ENCODE results near the gene HHAT.

HHAT gene

DNA sequence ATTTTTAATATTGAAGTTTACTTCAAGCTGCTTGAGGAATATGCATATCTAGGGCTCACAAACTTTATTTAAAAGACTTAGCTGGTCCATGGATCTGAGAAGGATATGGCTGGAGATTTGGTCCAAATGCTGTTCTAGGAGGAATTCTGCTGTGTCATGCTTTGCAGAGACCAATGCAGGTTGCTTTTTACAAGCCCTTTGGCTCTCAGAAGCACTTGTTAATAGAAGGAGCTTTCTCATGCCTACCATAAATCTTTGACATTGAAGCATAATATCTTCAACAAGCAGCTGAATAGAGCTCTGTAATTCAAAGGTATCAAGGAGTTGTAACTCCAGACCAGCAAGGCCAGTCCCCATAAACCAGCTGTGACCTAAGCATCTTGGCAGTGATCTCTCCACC is 299.1 kb downstream of the HHAT start:
- ATAC-seq (ENCODE audit: insufficient read depth, low read depth): no peak
- DNase-seq: no peak
- Histone ChIP-seq H4K20me1 (ENCODE audit: insufficient read depth, low read length) (no peaks in the 10 kb centered on the region), H2AFZ (ENCODE audit: low read depth, low read length) (no peak overlapping the region), H3K4me3 (ENCODE audit: low read depth in 1 of 2, low read length in 2 of 2) (no peak overlapping the region), H3K27ac (ENCODE audit: low read length) (no peak overlapping the region), H3K4me1 (ENCODE audit: insufficient read depth, low read length) (no peaks in the 10 kb centered on the region), H3K27me3 (ENCODE audit: insufficient read depth, low read length, poor library complexity) (no peaks in the 10 kb centered on the region), H3K9me3 (ENCODE audit: insufficient read depth, low read length, severe bottlenecking) (no peaks in the 10 kb centered on the region), H3K36me3 (ENCODE audit: insufficient read depth, low read length) (no peaks in the 10 kb centered on the region), H3K9ac (ENCODE audit: low read depth, low read length) (no peak overlapping the region), H3K4me2 (ENCODE audit: insufficient read depth, low read length) (no peak overlapping the region), H3K79me2 (ENCODE audit: insufficient read depth, low read length) (no peaks in the 10 kb centered on the region)
- TF ChIP-seq, protein P1, sequence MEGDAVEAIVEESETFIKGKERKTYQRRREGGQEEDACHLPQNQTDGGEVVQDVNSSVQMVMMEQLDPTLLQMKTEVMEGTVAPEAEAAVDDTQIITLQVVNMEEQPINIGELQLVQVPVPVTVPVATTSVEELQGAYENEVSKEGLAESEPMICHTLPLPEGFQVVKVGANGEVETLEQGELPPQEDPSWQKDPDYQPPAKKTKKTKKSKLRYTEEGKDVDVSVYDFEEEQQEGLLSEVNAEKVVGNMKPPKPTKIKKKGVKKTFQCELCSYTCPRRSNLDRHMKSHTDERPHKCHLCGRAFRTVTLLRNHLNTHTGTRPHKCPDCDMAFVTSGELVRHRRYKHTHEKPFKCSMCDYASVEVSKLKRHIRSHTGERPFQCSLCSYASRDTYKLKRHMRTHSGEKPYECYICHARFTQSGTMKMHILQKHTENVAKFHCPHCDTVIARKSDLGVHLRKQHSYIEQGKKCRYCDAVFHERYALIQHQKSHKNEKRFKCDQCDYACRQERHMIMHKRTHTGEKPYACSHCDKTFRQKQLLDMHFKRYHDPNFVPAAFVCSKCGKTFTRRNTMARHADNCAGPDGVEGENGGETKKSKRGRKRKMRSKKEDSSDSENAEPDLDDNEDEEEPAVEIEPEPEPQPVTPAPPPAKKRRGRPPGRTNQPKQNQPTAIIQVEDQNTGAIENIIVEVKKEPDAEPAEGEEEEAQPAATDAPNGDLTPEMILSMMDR (IDR thresholded peaks at IDR 0.05; ENCODE audit: borderline replicate concordance, extremely low read depth, low read length, poor library complexity, severe bottlenecking): no peak

DNA sequence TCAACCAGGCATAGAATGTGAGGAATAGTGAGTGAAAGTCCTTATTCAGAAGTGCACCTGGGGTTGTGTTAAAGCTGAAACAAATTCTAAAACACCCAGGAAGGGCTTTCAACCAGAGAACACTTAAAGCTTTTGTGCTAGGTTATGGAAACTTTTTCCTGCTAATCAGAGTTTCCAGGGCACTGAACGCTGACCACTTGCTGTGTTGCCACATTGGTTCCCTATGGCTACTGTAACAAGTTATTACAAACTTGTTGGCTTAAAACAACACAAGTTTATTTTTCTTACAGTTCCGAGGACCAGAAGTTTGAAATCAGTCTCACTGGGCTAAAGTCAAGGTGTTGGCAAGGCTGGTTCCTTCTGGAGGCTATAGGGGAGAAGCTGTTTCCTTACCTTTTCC is 300.6 kb downstream of the HHAT start:
- no peak overlapping the region for H3K9ac ChIP-seq (ENCODE audit: low read depth, low read length)
- no peak for ATAC-seq (ENCODE audit: insufficient read depth, low read depth)

DNA sequence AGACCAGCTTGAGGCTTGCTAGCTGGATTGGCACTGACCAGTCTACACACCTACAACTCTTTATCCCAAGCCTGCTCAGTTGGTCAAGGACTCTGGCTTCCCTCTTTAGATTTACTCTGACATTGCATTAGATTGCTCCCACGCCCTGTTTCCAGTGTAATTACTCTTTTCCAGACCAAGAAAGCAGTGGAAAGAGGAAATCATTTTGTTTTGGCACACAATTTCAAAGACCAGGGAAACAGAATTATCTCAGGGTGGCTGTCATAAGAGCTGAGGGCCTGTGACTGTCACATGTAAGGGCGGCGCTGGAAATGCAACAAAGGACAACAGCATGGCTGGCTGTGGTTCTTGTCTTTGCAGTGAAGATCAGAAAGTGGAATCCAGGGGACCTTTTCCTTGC is 302.7 kb downstream of the HHAT start:
- H3K4me3 ChIP-seq (ENCODE audit: low read depth in 1 of 2, low read length in 2 of 2): no peak overlapping the region
- no peak overlapping the region for H3K27ac ChIP-seq (ENCODE audit: low read length)
- no peaks in the 10 kb centered on the region for H3K27me3 ChIP-seq (ENCODE audit: insufficient read depth, low read length, poor library complexity)
- no peak overlapping the region for H2AFZ ChIP-seq (ENCODE audit: low read depth, low read length)
- no peaks in the 10 kb centered on the region for H3K4me1 ChIP-seq (ENCODE audit: insufficient read depth, low read length)
- no peaks in the 10 kb centered on the region for H3K9me3 ChIP-seq (ENCODE audit: insufficient read depth, low read length, severe bottlenecking)
- no peaks in the 10 kb centered on the region for H4K20me1 ChIP-seq (ENCODE audit: insufficient read depth, low read length)
- ATAC-seq (ENCODE audit: insufficient read depth, low read depth) (no peak), DNase-seq (no peak)
- H3K79me2 ChIP-seq (ENCODE audit: insufficient read depth, low read length): no peaks in the 10 kb centered on the region
- H3K4me2 ChIP-seq (ENCODE audit: insufficient read depth, low read length): no peak overlapping the region
- TF ChIP-seq, protein P1 (IDR thresholded peaks at IDR 0.05; ENCODE audit: borderline replicate concordance, extremely low read depth, low read length, poor library complexity, severe bottlenecking): no peak
- TF ChIP-seq EZH2 (IDR thresholded peaks at IDR 0.05; ENCODE audit: borderline replicate concordance, low read depth, low read length, severe bottlenecking): no peak
- no peak overlapping the region for H3K9ac ChIP-seq (ENCODE audit: low read depth, low read length)
- H3K36me3 ChIP-seq (ENCODE audit: insufficient read depth, low read length): no peaks in the 10 kb centered on the region

More for the DNA sequence above, 300.6 kb downstream of the HHAT start:
- Histone ChIP-seq H3K9me3 (ENCODE audit: insufficient read depth, low read length, severe bottlenecking) (no peaks in the 10 kb centered on the region), H4K20me1 (ENCODE audit: insufficient read depth, low read length) (no peaks in the 10 kb centered on the region), H3K4me2 (ENCODE audit: insufficient read depth, low read length) (no peak overlapping the region), H2AFZ (ENCODE audit: low read depth, low read length) (no peak overlapping the region), H3K79me2 (ENCODE audit: insufficient read depth, low read length) (no peaks in the 10 kb centered on the region), H3K27ac (ENCODE audit: low read length) (no peak overlapping the region), H3K36me3 (ENCODE audit: insufficient read depth, low read length) (no peaks in the 10 kb centered on the region), H3K4me1 (ENCODE audit: insufficient read depth, low read length) (no peaks in the 10 kb centered on the region), H3K27me3 (ENCODE audit: insufficient read depth, low read length, poor library complexity) (no peaks in the 10 kb centered on the region), H3K4me3 (ENCODE audit: low read depth in 1 of 2, low read length in 2 of 2) (no peak overlapping the region)
- no peak for TF ChIP-seq EZH2 (IDR thresholded peaks at IDR 0.05; ENCODE audit: borderline replicate concordance, low read depth, low read length, severe bottlenecking)
- TF ChIP-seq, protein P1 (IDR thresholded peaks at IDR 0.05; ENCODE audit: borderline replicate concordance, extremely low read depth, low read length, poor library complexity, severe bottlenecking): no peak
- no peak for DNase-seq

DNA sequence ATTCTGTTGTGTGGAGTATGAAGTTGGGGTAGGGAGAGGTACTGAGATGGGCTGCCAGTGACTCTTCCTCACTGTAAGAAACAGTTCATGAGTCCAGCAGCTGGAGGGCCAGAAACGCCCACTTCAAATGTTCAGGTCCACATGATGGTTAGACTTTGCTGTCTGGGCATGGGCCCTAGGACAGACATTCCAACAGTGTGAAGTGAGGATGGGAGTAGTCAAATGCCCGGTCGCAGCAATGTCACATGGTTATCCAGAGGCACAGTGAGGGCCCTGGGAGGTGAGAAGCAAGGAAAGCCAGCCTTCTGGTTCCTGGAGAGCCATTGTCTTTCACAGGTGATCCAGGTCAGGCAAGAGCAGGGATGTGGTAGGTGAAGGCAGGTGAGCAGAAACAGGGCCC is 304.4 kb downstream of the HHAT start:
- Histone ChIP-seq H3K4me2 (ENCODE audit: insufficient read depth, low read length) (no peak overlapping the region), H3K4me1 (ENCODE audit: insufficient read depth, low read length) (no peaks in the 10 kb centered on the region), H3K79me2 (ENCODE audit: insufficient read depth, low read length) (no peaks in the 10 kb centered on the region), H3K9ac (ENCODE audit: low read depth, low read length) (no peak overlapping the region), H3K36me3 (ENCODE audit: insufficient read depth, low read length) (no peaks in the 10 kb centered on the region), H2AFZ (ENCODE audit: low read depth, low read length) (no peak overlapping the region), H3K4me3 (ENCODE audit: low read depth in 1 of 2, low read length in 2 of 2) (no peak overlapping the region), H3K27ac (ENCODE audit: low read length) (no peak overlapping the region), H3K27me3 (ENCODE audit: insufficient read depth, low read length, poor library complexity) (no peaks in the 10 kb centered on the region), H3K9me3 (ENCODE audit: insufficient read depth, low read length, severe bottlenecking) (no peaks in the 10 kb centered on the region), H4K20me1 (ENCODE audit: insufficient read depth, low read length) (no peaks in the 10 kb centered on the region)
- no peak for DNase-seq
- no peak for ATAC-seq (ENCODE audit: insufficient read depth, low read depth)
- TF ChIP-seq EZH2 (IDR thresholded peaks at IDR 0.05; ENCODE audit: borderline replicate concordance, low read depth, low read length, severe bottlenecking): no peak
- TF ChIP-seq, protein P1 (IDR thresholded peaks at IDR 0.05; ENCODE audit: borderline replicate concordance, extremely low read depth, low read length, poor library complexity, severe bottlenecking): no peak
